Astrocyte of the cerebellum (primary cell): ENCODE data around the gene ADCY3.

Experiments used
- DNase-seq: peaks from one replicate; pipeline ENCODE4 v3.0.0-alpha.2; 2011; ENCODE audit warnings: low read depth
- H3K4me3 ChIP-seq: 2 replicates; pipeline ENCODE4 v1.5.1; 2011; ENCODE audit warnings: mild to moderate bottlenecking, low read depth, low read length, moderate library complexity
- CTCF ChIP-seq: IDR thresholded peaks from 2 replicates; pipeline ENCODE4 v1.5.1; 2012; ENCODE audit warnings: low read length, low read depth, moderate library complexity, mild to moderate bottlenecking; ENCODE audit errors: missing control alignments
- in situ Hi-C: cut with HindIII; loops from 2 replicates; pipeline ENCODE4 v1.10.0; 2017; ENCODE audit warnings: low sequenced_read_pairs

The ADCY3 gene

GRCh38 chr2:24920098-24920808 lies at the start of gene ADCY3:
Gene ADCY3 (minus strand): TSS chr2:24920237. CDS start chr2:24918987, 1,250 bp downstream.
- TF ChIP-seq CTCF = no peak
- H3K4me3 ChIP-seq = peak within 1 kb of the TSS; percentile 48
- no peak for DNase-seq
- in situ Hi-C loops = no loop called here

- in situ Hi-C loops = no loop called here
- H3K4me3 ChIP-seq = no peak overlapping the region
- DNase-seq = no peak
- no peak for TF ChIP-seq CTCF
These were observed 49.7 kb upstream of the ADCY3 start for GRCh38 chr2:24969784-24970183.

- in situ Hi-C loops = no loop called here
- H3K4me3 ChIP-seq = no peak overlapping the region
- TF ChIP-seq CTCF = no peak
- no peak for DNase-seq
These were observed 41.9 kb upstream of the ADCY3 start for GRCh38 chr2:24961903-24962302.

- no peak overlapping the region for H3K4me3 ChIP-seq
- in situ Hi-C loops = no loop called here
These were observed 39.7 kb upstream of the ADCY3 start for GRCh38 chr2:24959761-24960160.

GRCh38 chr2:24958411-24958935 lies 38.4 kb upstream of the ADCY3 start:
- in situ Hi-C loops = no loop called here
- H3K4me3 ChIP-seq = no peak overlapping the region
- DNase-seq = no peak
- TF ChIP-seq CTCF = no peak

More at GRCh38 chr2:24959761-24960160, 39.7 kb upstream of the ADCY3 start:
- no peak for DNase-seq
- TF ChIP-seq CTCF = no peak

GRCh38 chr2:24957976-24958375 lies 37.9 kb upstream of the ADCY3 start:
- no peak overlapping the region for H3K4me3 ChIP-seq
- in situ Hi-C loops = no loop called here
- TF ChIP-seq CTCF = no peak
- DNase-seq = no peak

GRCh38 chr2:24957221-24957620 lies 37.2 kb upstream of the ADCY3 start:
- no peak for DNase-seq
- in situ Hi-C loops = no loop called here
- no peak overlapping the region for H3K4me3 ChIP-seq
- TF ChIP-seq CTCF = no peak
